Measurements from ENCODE around the gene C2CD2L. TPM values are rescaled to one million over a fixed set of nuclear protein-coding genes. Genes with fewer than 3 reads are reported as not detected.
A peak's percentile ranks its signal among the peaks of the same experiment; 100 is the strongest.

C2CD2L gene
- total and polyA plus RNA-seq, 5 experiments from 2014 or later: 3.4 to 27.8 (median 10.0) TPM

DNA sequence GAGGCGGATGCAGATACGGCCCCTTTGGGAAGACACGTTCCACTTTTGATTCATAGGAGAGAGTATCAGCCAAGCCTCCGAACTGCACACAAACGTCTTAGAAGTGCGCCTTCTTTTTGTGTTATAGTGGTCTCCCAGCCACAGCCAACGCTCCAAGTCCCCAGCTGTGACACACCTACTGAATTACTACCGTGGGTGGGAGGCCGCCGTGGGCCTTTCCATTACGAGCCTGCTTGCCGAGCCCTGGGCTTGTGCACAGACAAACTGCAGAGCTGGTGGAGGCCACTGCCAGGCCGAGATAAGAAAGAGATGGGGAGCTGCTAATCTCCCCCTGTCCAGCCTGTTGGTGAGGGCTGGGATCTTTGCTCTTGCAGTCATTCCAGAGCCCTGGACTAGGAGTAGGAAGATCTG is 21.7 kb upstream of the C2CD2L start:
- ATAC-seq (peak in 1 of 2 donors; percentile 9), DNase-seq (peak in 2 of 10 donors; percentile 27)
- Mint-ChIP-seq H3K27me3 (no peaks in the 10 kb centered on the region), H3K36me3 (peaks cover 0 to 21% (median 7%) of the 10 kb centered on the region in 3 donors), H3K4me1 (peaks cover 5 to 34% (median 25%) of the 10 kb centered on the region in 4 donors), H3K4me3 (peak overlapping the region; percentile 87 to 97 (median 94)), H3K27ac (peak overlapping the region; percentile 90 to 97 (median 96)), H3K9me3 (no peaks in the 10 kb centered on the region)
- POLR2A ChIA-PET: interaction anchor here (0.6 to 3.3 kb wide), 24 partner anchors 9 to 1150 kb away, joined by 3 to 41 read pairs (median 5); partner anchors contain the start of genes C2CD2L, CENATAC, DPAGT1 and HINFP

GRCh38 chr11:119087123-119087522 is 20.0 kb upstream of the C2CD2L start:
- Mint-ChIP-seq H3K9me3 (no peaks in the 10 kb centered on the region), H3K27ac (peak overlapping the region in 1 of 10 donors; percentile 55), H3K4me3 (peak overlapping the region in 2 of 10 donors; percentile 32 to 33), H3K27me3 (no peaks in the 10 kb centered on the region), H3K36me3 (peaks cover 0 to 7% (median 4%) of the 10 kb centered on the region in 3 donors), H3K4me1 (peaks cover 5 to 36% (median 25%) of the 10 kb centered on the region in 4 donors)
- DNase-seq (no peak), ATAC-seq (no peak)
- POLR2A ChIA-PET: interaction anchor here (0.7 to 2.6 kb wide), 3 partner anchors 12 to 28 kb away, joined by 3 to 18 read pairs (median 3); no protein-coding TSS in a partner anchor

GRCh38 chr11:119087747-119088241 is 19.4 kb upstream of the C2CD2L start:
- H3K4me1 Mint-ChIP-seq: peaks cover 8 to 43% (median 27%) of the 10 kb centered on the region in 4 donors
- POLR2A ChIA-PET: interaction anchor here (0.5 to 1.0 kb wide), 2 partner anchors 20 to 82 kb away, joined by 3 read pairs; no protein-coding TSS in a partner anchor
- peaks cover 0 to 6% (median 4%) of the 10 kb centered on the region in 3 donors for H3K36me3 Mint-ChIP-seq
- H3K9me3 Mint-ChIP-seq: no peaks in the 10 kb centered on the region
- peak overlapping the region in 2 of 10 donors; percentile 27 to 79 for H3K27ac Mint-ChIP-seq
- no peak for ATAC-seq
- no peak overlapping the region for H3K4me3 Mint-ChIP-seq
- no peak for DNase-seq
- no peaks in the 10 kb centered on the region for H3K27me3 Mint-ChIP-seq

GRCh38 chr11:119088406-119088805 is 18.7 kb upstream of the C2CD2L start:
- peaks cover 10 to 48% (median 31%) of the 10 kb centered on the region in 4 donors for H3K4me1 Mint-ChIP-seq
- H3K27ac Mint-ChIP-seq: peak overlapping the region in 2 of 10 donors; percentile 6 to 8
- ATAC-seq: no peak
- H3K36me3 Mint-ChIP-seq: peaks cover 0 to 6% (median 4%) of the 10 kb centered on the region in 3 donors
- no peak overlapping the region for H3K4me3 Mint-ChIP-seq
- no peaks in the 10 kb centered on the region for H3K9me3 Mint-ChIP-seq
- POLR2A ChIA-PET: interaction anchor here (0.5 to 1.5 kb wide), 2 partner anchors 14 to 82 kb away, joined by 3 to 4 read pairs; no protein-coding TSS in a partner anchor
- no peak for DNase-seq
- no peaks in the 10 kb centered on the region for H3K27me3 Mint-ChIP-seq

GRCh38 chr11:119089319-119089718 is 17.8 kb upstream of the C2CD2L start:
- H3K27ac Mint-ChIP-seq: no peak overlapping the region
- POLR2A ChIA-PET: interaction anchor here (1.4 to 1.5 kb wide), 2 partner anchors 13 to 117 kb away, joined by 3 to 4 read pairs; partner anchors contain the start of gene CBL
- peaks cover 0 to 6% (median 4%) of the 10 kb centered on the region in 3 donors for H3K36me3 Mint-ChIP-seq
- H3K9me3 Mint-ChIP-seq: no peaks in the 10 kb centered on the region
- DNase-seq (no peak), ATAC-seq (no peak)
- H3K27me3 Mint-ChIP-seq: no peaks in the 10 kb centered on the region
- H3K4me1 Mint-ChIP-seq: peaks cover 10 to 53% (median 38%) of the 10 kb centered on the region in 4 donors
- no peak overlapping the region for H3K4me3 Mint-ChIP-seq

DNA sequence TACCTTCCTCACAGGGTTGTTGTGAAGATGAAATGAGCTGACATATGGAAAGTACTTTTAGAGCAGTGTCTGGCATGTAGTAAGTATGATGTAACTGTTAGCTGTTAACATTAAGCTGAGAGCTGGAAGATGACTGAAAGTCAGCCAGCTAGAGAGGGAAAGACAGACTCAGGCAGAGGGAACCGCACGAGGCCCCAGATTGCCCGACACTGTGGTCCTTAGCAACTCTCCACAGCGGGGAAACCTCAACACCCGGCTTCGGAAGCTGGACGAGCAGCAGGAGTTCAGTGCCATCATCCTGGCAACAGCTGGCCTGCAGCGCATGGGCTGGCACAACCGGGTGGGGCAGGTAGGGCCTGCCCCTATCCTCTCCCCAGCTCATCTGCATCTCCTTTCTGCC is 16.0 kb upstream of the C2CD2L start:
- peaks cover 13 to 41% (median 32%) of the 10 kb centered on the region in 4 donors for H3K4me1 Mint-ChIP-seq
- no peaks in the 10 kb centered on the region for H3K9me3 Mint-ChIP-seq
- POLR2A ChIA-PET: interaction anchor here (0.6 to 1.2 kb wide), 5 partner anchors 11 to 61 kb away, joined by 3 to 4 read pairs (median 3); partner anchors contain the start of genes DPAGT1, HINFP, SLC37A4 and VPS11
- peak overlapping the region in 1 of 10 donors; percentile 54 for H3K27ac Mint-ChIP-seq
- peaks cover 0 to 6% (median 4%) of the 10 kb centered on the region in 3 donors for H3K36me3 Mint-ChIP-seq
- DNase-seq (no peak), ATAC-seq (no peak)
- H3K27me3 Mint-ChIP-seq: peaks cover 0 to 3% (median 0%) of the 10 kb centered on the region in 5 donors
- no peak overlapping the region for H3K4me3 Mint-ChIP-seq

DNA sequence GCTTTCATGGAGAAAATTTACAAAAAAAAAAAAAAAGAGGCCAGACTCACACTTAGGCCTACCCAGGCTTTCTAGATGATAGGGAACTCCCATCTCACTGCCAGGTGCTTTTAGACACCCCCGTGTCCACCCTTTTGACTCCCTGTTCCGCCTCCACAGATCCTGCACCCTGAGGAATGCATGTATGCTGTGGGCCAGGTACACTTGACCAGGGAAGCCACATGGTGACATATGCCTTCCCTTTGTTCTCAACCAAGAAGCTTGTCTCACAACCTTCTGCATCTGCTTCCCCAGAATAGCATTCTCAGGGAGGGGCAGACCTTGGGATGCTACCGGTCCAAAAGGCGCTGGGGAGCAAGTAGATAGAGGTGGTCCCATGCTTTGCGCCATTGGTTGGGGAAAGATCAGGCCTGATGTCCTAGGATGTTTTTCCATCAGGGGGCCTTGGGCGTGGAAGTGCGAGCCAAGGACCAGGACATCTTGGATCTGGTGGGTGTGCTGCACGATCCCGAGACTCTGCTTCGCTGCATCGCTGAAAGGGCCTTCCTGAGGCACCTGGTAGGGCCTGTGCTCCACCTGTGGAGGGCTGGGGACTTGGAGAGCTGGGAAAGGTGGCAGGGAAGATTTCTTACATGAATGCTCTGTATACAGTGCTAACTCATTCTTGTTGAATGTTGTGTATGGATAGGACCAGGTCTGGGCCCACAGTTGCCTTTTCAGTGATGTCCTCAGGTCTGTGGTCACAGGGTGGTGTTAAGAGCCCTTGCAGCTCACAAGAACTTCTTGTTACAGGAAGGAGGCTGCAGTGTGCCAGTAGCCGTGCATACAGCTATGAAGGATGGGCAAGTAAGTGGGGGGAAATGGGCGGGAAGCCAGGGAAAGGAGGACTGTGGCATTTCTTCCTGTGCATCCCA is 14.9 kb upstream of the C2CD2L start:
- Mint-ChIP-seq H3K27ac (peak overlapping the region in 5 of 10 donors; percentile 27 to 79 (median 47)), H3K27me3 (peaks cover 0 to 3% (median 0%) of the 10 kb centered on the region in 5 donors), H3K4me3 (peak overlapping the region in 6 of 10 donors; percentile 22 to 55 (median 46)), H3K4me1 (peaks cover 18 to 39% (median 33%) of the 10 kb centered on the region in 4 donors), H3K36me3 (peaks cover 0 to 12% (median 4%) of the 10 kb centered on the region in 3 donors), H3K9me3 (no peaks in the 10 kb centered on the region)
- ATAC-seq: no peak
- no peak for DNase-seq
- POLR2A ChIA-PET: interaction anchor here (0.5 to 1.3 kb wide), 6 partner anchors 10 to 25 kb away, joined by 3 to 6 read pairs (median 4); partner anchors contain the start of genes DPAGT1 and VPS11

GRCh38 chr11:119092880-119093842 is 14.0 kb upstream of the C2CD2L start:
- Mint-ChIP-seq H3K4me3 (peak overlapping the region; percentile 84 to 95 (median 89)), H3K4me1 (peaks cover 18 to 31% (median 27%) of the 10 kb centered on the region in 4 donors), H3K36me3 (peaks cover 0 to 21% (median 10%) of the 10 kb centered on the region in 3 donors), H3K27ac (peak overlapping the region; percentile 9 to 97 (median 86)), H3K27me3 (peaks cover 0 to 3% (median 0%) of the 10 kb centered on the region in 5 donors), H3K9me3 (no peaks in the 10 kb centered on the region)
- POLR2A ChIA-PET: interaction anchor here (0.5 to 7.1 kb wide), 12 partner anchors 8 to 113 kb away, joined by 3 to 79 read pairs (median 11); partner anchors contain the start of genes C2CD2L, CBL, DPAGT1 and HINFP
- ATAC-seq (no peak), DNase-seq (no peak)

DNA sequence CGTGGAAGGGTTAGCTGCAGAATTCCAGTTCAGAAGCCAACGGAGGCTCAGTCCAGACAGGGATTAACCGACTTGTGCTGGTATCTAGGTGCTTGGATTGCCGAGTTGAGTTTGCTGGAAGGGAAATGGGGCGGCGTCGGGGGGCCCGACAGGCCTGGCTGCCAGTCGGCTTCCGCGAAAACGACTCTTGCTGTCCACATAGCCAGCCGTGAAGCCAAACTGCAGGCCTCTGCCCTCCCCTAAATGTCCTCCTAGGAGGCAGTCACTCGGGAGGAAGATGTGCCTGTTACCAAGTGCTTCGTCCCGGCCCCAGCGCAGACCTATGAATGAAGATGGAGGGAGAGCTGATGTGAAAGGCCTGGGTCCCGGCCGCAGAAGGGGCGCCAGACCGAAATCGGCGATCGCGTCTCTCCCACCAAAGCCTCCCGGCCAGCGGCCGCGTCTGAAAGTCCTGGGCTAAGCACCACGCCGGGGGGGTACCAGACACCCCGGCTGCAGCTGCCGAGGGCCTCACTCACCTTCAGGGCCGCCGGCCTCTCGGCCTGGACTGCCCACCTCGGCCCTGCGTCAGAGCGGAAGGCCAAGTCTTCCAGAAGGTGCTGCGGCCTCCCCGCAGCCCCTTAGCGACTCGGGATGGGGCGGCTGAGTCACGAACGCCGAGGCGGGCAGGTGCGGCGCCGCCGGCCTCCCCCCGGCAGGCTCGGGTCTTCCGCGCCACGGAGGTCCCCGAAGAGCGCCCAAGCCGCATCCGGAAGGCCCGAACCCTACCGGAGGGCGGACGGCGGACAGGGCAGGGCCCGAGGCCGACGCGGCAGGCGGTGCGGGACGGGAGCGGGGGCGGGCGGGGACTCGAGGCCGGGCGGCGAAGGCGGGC is 13.0 kb upstream of the C2CD2L start:
- DNase-seq (peak in 7 of 10 donors; percentile 30 to 68 (median 45)), ATAC-seq (peak; percentile 0 to 21)
- POLR2A ChIA-PET: interaction anchor here (0.6 to 7.1 kb wide), 30 partner anchors 8 to 691 kb away, joined by 3 to 79 read pairs (median 5); partner anchors contain the start of genes C2CD2L, CBL, CENATAC and DPAGT1
- Mint-ChIP-seq H3K27me3 (peaks cover 0 to 3% (median 0%) of the 10 kb centered on the region in 5 donors), H3K9me3 (no peaks in the 10 kb centered on the region), H3K4me1 (peaks cover 21 to 36% (median 30%) of the 10 kb centered on the region in 4 donors), H3K4me3 (peak overlapping the region; percentile 89 to 95 (median 92)), H3K36me3 (peaks cover 0 to 31% (median 14%) of the 10 kb centered on the region in 3 donors), H3K27ac (peak overlapping the region; percentile 77 to 97 (median 93))

DNA sequence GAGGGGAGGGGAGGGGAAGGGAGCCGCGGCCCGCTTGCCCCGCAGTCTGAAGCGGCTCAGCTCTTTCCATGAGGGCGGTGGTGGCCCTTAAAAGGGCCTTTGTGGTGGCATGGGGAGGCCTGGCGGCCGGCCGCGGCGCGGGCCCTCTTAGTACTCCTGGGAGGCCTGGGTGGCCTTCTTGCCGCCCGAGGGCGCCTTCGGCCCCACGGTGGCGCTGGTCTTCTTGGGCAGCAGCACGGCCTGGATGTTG is 12.4 kb upstream of the C2CD2L start:
- POLR2A ChIA-PET: interaction anchor here (0.6 to 7.1 kb wide), 29 partner anchors 10 to 692 kb away, joined by 3 to 79 read pairs (median 5); partner anchors contain the start of genes C2CD2L, CBL, CENATAC and HINFP
- Mint-ChIP-seq H3K36me3 (peaks cover 0 to 31% (median 14%) of the 10 kb centered on the region in 3 donors), H3K4me1 (peaks cover 21 to 37% (median 32%) of the 10 kb centered on the region in 4 donors), H3K27me3 (peaks cover 0 to 3% (median 0%) of the 10 kb centered on the region in 5 donors), H3K4me3 (peak overlapping the region; percentile 89 to 95 (median 92)), H3K9me3 (no peaks in the 10 kb centered on the region), H3K27ac (peak overlapping the region; percentile 79 to 98 (median 93))
- peak; percentile 23 to 46 for ATAC-seq
- DNase-seq: peak in 3 of 10 donors; percentile 49 to 63 (median 53)

Measured in naive thymus-derived CD8-positive, alpha-beta T cell (primary cell).